Heart right ventricle (tissue), 16 donors: ENCODE data around the gene YWHAQ. TPM values are rescaled to one million over a fixed set of nuclear protein-coding genes. Genes with fewer than 3 reads are reported as not detected.
A peak's percentile ranks its signal among the peaks of the same experiment; 100 is the strongest.
"Not testable (repeated sequence)": the region's sequence is repeated elsewhere in the genome, so short reads cannot be mapped to it uniquely, and the experiment has no call there.

Experiments
- ATAC-seq, 8 donors: fragments of 200-7000 bp; cut with Tn5 transposase; one replicate each; pipeline ENCODE4 v1.9.1; 2020; ENCODE audit warnings: mild to moderate bottlenecking in 8 of 8, moderate library complexity in 8 of 8, moderate number of reproducible peaks in 1 of 8
- DNase-seq, 2 donors: peaks; one replicate each; pipeline ENCODE4 v3.0.0-alpha.2; 2020
- H3K27ac ChIP-seq, 10 donors: fragments of 200-600 bp; sonication (generic) in 2 of 10; one replicate each; pipeline versions ENCODE4 v1.5.0 to v1.8.0; 2020 to 2022; ENCODE audit warnings: mild to moderate bottlenecking in 3 of 10
- H3K27me3 ChIP-seq, 7 donors: fragments of 200-600 bp; one replicate each; pipeline ENCODE4 v1.8.0; 2021 to 2022; ENCODE audit warnings: mild to moderate bottlenecking in 2 of 7
- H3K36me3 ChIP-seq, 9 donors: fragments of 200-600 bp; sonication (generic) in 1 of 9; one replicate each; pipeline versions ENCODE4 v1.5.0 to v1.8.0; 2020 to 2022; ENCODE audit warnings: mild to moderate bottlenecking in 2 of 9
- H3K4me1 ChIP-seq, 9 donors: fragments of 200-600 bp; sonication (generic) in 1 of 9; one replicate each; pipeline versions ENCODE4 v1.5.0 to v1.8.0; 2020 to 2022; ENCODE audit warnings: mild to moderate bottlenecking in 4 of 9
- H3K4me3 ChIP-seq, 10 donors: fragments of 200-600 bp; sonication (generic) in 2 of 10; one replicate each; pipeline versions ENCODE4 v1.5.0 to v1.8.0; 2020 to 2022; ENCODE audit warnings: mild to moderate bottlenecking in 7 of 10, moderate library complexity in 2 of 10
- H3K9me3 ChIP-seq, 11 donors: fragments of 200-600 bp in 10 of 11; sonication (generic) in 2 of 11; one replicate each; pipeline versions ENCODE4 v1.5.0 to v1.8.0; 2013 to 2022; ENCODE audit warnings: mild to moderate bottlenecking in 2 of 11, control low read depth in 1 of 11, moderate library complexity in 1 of 11
- WGBS, 2 donors: extraction: QIAGEN DNeasy Blood & Tissue Kit; methylation state at CpG; one replicate each; pipeline ENCODE4 v1.1.7; 2013; ENCODE audit warnings: inconsistent platforms in 1 of 2; 5-methylcytosine and 5-hydroxymethylcytosine counted together
- intact Hi-C, 10 donors: fragments of 100-400 bp; cut with DNase I; formaldehyde crosslinking; loops; one replicate each; pipeline versions ENCODE4 v1.11.1 to v1.14.2; 2022
- polyA plus RNA-seq, 2 donors: library from polyadenylated mRNA; stranded (reverse); fragments of 200-250 nt; gene quantifications; one replicate each; pipeline ENCODE4 v1.2.3, GENCODE V29; 2013
- total RNA-seq, 10 donors: library from RNA; stranded (reverse); fragmentation: NEBNext Ultra II Directional in 3 of 10; extraction: Animal tissue kit (Norgen Biotek cat#: 25700) in 3 of 10; gene quantifications; one replicate each; pipeline versions ENCODE4 v1.2.1 to v1.2.4, GENCODE V29; 2021 to 2023
- TF ChIP-seq, protein P1 (sequence below), 9 donors: fragments of 200-600 bp; sonication (generic) in 2 of 9; IDR thresholded peaks; one replicate each; pipeline versions ENCODE4 v1.5.0 to v1.8.0; 2021 to 2022; ENCODE audit warnings: antibody characterized with exemption in 9 of 9, mild to moderate bottlenecking in 5 of 9, moderate library complexity in 1 of 9
- donor health status: Arrhythmogenic right ventricular cardiomyopathy.
- donor health status: ischemic (EF 13 %, LVEDD 7.1; RV severe dilation, severe dysfunction).
- donor health status: healthy with polysubstance abuse.
- donor health status: DM: no; HTN: yes; CAD: no.
- donor health status: DM: no; HTN: no; CAD: no.
- donor health status: ischemic (EF 25% LVEDD 6.9; RV normal size, moderate dysfunction).
- donor health status: ischemic (EF 25% LVEDD 5.7; RV mildly dilated, moderate dysfunction).
- donor health status: healthy.
- donor health status: DM: yes; HTN: yes; CAD: no.
- donor health status: Ischemic cardiomyopathy.
- donor health status: ischemic (EF 35%, LVEDD 5.7; RV mildly dilated, moderate dysfunction).
- donor health status: nonischemic (EF 11% LVEDD 7.7; RV severe dilation, severe dysfunction).
- donor health status: DM: yes; HTN: yes; CAD: no.
- donor health status: PGD.
- donor health status: ischemic (EF 29% LVEDD 5.4; RV normal size, mild dysfunction).
- donor health status: nonischemic (EF 23%, LVEDD 6.1; RV moderate dilation, normal function).

Gene YWHAQ
- total and polyA plus RNA-seq, 12 donors: 62.0 to 303 (median 199) TPM

DNA sequence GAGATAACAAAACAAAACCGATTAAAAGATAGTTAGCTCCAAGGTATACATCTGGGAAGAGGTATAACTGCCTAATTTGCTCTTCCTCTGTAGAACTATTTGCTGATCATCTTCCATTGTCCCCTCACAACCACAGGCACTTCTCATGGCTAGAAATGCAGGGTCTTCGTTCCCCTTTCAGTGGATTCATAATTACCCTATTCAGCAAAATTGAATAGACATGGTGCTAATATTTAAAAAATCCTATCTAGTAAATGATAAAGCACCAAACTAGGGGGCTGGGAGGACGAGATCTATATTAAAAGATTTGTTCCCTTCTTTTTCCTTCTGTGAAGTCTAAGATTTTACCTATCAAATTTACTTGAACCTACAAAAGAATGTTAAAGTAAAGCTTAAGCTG lies 44.3 kb downstream of the YWHAQ start:
- Histone ChIP-seq H3K4me1 (peaks cover 0 to 6% (median 0%) of the 10 kb centered on the region in 9 donors), H3K27ac (no peak overlapping the region), H3K27me3 (no peaks in the 10 kb centered on the region), H3K4me3 (no peak overlapping the region), H3K36me3 (peaks cover 0 to 100% (median 38%) of the 10 kb centered on the region in 9 donors), H3K9me3 (no peaks in the 10 kb centered on the region)
- WGBS, 2 donors: 86 to 87% methylated on average over 3 of the region's 3 CpGs
- intact Hi-C loops: no loop called here
- DNase-seq (no peak), ATAC-seq (no peak)
- TF ChIP-seq, protein P1, sequence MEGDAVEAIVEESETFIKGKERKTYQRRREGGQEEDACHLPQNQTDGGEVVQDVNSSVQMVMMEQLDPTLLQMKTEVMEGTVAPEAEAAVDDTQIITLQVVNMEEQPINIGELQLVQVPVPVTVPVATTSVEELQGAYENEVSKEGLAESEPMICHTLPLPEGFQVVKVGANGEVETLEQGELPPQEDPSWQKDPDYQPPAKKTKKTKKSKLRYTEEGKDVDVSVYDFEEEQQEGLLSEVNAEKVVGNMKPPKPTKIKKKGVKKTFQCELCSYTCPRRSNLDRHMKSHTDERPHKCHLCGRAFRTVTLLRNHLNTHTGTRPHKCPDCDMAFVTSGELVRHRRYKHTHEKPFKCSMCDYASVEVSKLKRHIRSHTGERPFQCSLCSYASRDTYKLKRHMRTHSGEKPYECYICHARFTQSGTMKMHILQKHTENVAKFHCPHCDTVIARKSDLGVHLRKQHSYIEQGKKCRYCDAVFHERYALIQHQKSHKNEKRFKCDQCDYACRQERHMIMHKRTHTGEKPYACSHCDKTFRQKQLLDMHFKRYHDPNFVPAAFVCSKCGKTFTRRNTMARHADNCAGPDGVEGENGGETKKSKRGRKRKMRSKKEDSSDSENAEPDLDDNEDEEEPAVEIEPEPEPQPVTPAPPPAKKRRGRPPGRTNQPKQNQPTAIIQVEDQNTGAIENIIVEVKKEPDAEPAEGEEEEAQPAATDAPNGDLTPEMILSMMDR (IDR thresholded peaks at IDR 0.05): no peak

DNA sequence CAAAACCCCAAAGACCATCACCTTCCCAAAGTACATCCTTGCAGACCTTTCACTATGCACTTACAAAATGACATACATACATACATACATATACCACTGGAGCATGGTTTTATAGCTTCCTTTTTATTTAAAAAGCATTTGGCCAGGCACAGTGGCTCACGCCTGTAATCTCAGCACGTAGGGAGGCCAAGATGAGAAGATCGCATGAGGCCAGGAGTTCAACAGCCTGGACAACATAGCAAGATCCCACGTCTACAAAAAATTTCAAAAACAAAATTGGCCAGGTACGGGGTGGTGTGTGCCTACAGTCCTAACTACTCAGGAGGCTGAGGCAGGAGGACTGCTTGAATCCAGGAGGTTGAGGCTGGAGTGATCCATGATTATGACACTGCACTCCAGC lies 45.3 kb downstream of the YWHAQ start:
- intact Hi-C loops: no loop called here
- Histone ChIP-seq H3K36me3 (peaks cover 0 to 100% (median 35%) of the 10 kb centered on the region in 9 donors), H3K4me3 (no peak overlapping the region), H3K27me3 (no peaks in the 10 kb centered on the region), H3K4me1 (peaks cover 0 to 4% (median 0%) of the 10 kb centered on the region in 9 donors), H3K27ac (no peak overlapping the region), H3K9me3 (no peaks in the 10 kb centered on the region)
- no peak for DNase-seq
- TF ChIP-seq, protein P1 (IDR thresholded peaks at IDR 0.05): no peak
- WGBS, 2 donors: 98 to 99% methylated on average over 5 of the region's 5 CpGs
- ATAC-seq: no peak

DNA sequence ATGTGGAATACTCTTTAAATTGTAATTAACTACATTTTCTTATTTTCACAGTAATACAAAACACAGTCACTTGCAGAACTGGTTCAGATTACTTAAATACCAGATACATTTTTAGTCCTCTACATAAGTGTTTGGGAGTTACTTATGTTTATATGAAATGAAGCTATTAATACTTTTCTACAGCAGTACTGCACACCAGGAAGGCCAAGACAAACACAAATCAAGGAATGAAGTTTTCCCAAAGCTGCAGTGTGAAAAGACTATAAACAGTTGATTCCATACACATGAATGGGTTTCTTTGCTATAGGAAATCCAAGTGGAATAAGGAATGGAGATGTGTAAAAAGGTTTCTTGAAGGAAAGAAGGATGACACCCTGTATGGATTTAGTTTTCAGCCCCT lies 45.9 kb downstream of the YWHAQ start:
- H3K4me3 ChIP-seq, DNase-seq, ATAC-seq, H3K4me1 ChIP-seq, intact Hi-C loops, H3K9me3 ChIP-seq, H3K27me3 ChIP-seq, H3K27ac ChIP-seq: not testable (repeated sequence)
- H3K36me3 ChIP-seq: peaks cover 0 to 97% (median 34%) of the 10 kb centered on the region in 9 donors

DNA sequence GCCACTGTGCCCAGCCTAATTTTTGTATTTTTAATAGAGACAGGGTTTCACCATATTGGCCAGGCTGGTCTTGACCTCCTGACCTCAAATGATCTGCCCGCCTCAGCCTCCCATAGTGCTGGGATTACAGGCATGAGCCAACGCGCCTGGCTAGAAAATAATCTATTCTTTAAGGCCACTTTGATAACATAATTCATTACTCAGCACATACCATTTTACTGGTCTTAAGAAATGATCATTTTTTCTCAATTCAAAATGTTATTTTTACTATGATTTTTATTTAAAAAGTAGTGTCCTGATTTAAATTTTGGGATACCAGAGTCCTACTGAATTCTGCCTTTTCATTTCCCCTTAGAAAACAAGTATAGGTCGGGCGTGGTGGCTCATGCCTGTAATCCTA lies 48.2 kb downstream of the YWHAQ start:
- ATAC-seq (no peak), DNase-seq (no peak)
- intact Hi-C loops: no loop called here
- H3K27ac ChIP-seq: no peak overlapping the region
- no peaks in the 10 kb centered on the region for H3K9me3 ChIP-seq
- no peaks in the 10 kb centered on the region for H3K27me3 ChIP-seq
- 94 to 95% methylated on average over 5 of the region's 5 CpGs for WGBS, 2 donors
- TF ChIP-seq, protein P1 (IDR thresholded peaks at IDR 0.05): no peak
- peaks cover 0 to 14% (median 0%) of the 10 kb centered on the region in 9 donors for H3K4me1 ChIP-seq
- H3K4me3 ChIP-seq: no peak overlapping the region
- H3K36me3 ChIP-seq: peaks cover 0 to 74% (median 31%) of the 10 kb centered on the region in 9 donors

DNA sequence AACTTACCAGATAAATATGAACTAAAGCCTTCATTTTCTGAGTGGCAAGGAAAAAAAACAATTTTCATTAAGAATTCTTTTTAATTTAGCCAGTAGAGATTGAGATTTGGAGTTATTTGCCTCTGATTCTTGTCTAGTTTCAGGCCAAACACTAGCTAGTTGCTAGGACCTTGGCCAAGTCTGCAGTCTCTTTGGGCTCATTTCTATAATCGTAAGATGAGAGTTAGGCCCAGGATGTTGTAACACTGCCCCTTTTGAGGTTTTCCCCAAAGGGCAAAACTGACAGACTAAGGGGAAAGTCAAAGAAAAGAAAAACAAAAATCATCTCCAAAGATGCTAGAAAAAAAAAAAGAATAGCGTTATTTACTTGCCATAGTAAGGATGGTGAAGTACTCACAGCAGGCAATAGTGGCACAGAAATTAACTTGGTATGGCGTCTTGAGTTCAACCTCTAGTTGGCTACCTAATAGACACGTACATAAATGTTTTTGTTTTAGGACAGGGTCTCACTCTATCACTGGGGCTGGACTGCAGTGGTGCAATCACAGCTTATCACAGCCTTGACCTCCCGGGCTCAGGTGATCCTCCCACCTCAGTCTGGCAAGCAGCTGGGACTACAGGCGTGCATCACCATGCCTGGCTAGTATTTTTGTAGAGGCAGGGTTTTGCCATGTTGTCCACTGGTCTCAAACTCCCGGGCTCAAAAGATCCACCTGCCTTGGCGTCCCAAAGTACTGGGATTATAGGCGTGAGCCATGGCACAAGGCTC lies 52.1 kb downstream of the YWHAQ start:
- DNase-seq (no peak), ATAC-seq (peak in 2 of 8 donors; percentile 25 to 33)
- H3K9me3 ChIP-seq: no peaks in the 10 kb centered on the region
- peaks cover 0 to 36% (median 15%) of the 10 kb centered on the region in 9 donors for H3K4me1 ChIP-seq
- peak overlapping the region in 2 of 10 donors; percentile 27 to 60 for H3K27ac ChIP-seq
- H3K36me3 ChIP-seq: peaks cover 0 to 34% (median 6%) of the 10 kb centered on the region in 9 donors
- H3K27me3 ChIP-seq: no peaks in the 10 kb centered on the region
- intact Hi-C loops: loop anchor here in 2 of 10 donors (5.0 to 10.0 kb wide), 2 partner anchors 39 to 46 kb away; no protein-coding TSS in a partner anchor
- TF ChIP-seq, protein P1 (IDR thresholded peaks at IDR 0.05): no peak
- no peak overlapping the region for H3K4me3 ChIP-seq
- 78 to 83% methylated on average over 9 of the region's 9 CpGs for WGBS, 2 donors
